ENCODE measurements around the gene RIMBP2.

RIMBP2 gene

GRCh38 chr12:130677957-130678558, 38.0 kb downstream of the RIMBP2 start:
- no peak for DNase-seq (ENCODE audit: low read depth)

DNA sequence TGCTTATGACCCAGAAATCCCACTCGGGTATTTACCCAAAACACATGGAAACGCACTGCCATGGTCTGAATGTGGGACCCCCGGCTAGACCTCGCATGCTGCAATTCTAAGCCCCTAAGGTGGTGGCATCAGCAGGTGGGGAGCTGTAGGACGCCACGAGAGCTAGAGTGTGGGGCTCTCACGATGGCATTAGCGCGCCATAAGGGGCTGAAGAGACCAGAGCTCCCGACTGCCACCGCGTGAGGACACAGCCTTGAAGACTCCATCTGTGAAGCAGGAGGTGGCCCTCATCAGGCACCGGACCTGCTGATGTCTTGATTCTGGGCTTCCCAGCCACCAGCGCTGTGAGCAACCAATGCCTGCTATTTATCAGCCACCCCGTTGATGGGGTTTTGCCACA, 40.3 kb downstream of the RIMBP2 start:
- no peak for DNase-seq (ENCODE audit: low read depth)

GRCh38 chr12:130675121-130675520, 41.0 kb downstream of the RIMBP2 start:
- DNase-seq (ENCODE audit: low read depth), result no peak

DNA sequence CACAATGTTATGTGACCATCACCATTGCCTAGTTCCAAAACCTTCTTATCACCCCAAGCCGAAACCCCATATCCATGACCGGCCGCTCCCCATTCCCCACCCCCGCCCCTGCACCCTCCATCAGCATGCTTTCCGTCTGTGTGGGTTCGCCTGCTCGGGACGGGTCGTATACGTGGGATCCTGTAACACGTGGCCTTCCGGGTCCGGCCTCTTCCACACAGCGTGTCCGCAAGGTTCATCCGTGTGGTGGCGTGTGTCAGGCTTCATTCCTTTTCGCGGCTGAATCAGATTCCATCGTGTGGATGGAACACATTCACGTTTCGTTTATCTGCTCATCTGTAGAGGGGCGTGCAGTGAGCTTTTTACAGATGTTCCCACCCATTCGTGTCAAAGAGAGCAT, 41.4 kb downstream of the RIMBP2 start:
- no peak for DNase-seq (ENCODE audit: low read depth)

DNA sequence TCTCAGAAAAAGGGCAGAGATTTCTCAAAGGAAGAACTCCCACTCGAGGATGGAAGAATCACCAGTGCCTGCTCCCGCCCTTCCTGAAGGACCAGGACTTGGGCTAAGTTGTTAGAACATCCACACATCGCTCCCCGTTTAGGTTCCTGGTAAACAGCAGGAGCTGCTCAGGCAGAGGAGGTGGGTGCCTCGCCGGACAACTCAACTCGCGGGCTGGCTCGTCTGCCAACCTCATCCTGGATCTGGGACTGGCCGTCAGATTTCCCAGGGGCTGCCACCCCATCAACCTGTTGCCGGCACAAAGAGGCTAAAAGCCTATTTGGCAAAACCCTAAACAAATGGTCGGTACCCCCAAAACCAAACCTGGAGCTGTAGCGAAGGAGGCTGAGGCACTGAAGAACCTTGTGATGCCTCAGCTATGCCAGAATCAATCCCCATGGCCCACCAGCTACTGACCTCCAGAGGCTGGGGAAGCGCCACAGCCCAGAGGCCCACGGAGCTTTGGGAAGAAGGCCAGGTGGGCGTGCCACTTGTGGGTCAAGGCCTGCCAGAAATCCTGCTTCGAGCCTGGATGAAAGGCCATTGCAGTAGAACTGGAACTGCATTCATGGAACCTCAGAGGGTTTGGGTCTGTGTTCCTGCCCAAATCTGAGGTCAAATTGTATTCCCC, 42.9 kb downstream of the RIMBP2 start:
- no peak for DNase-seq (ENCODE audit: low read depth)

- no peak for DNase-seq (ENCODE audit: low read depth)
Observed at GRCh38 chr12:130672089-130672820, 43.8 kb downstream of the RIMBP2 start.

- DNase-seq (ENCODE audit: low read depth), result no peak
Observed at GRCh38 chr12:130671556-130671955, 44.5 kb downstream of the RIMBP2 start.

GRCh38 chr12:130669797-130670196, 46.3 kb downstream of the RIMBP2 start:
- DNase-seq (ENCODE audit: low read depth), result no peak

DNA sequence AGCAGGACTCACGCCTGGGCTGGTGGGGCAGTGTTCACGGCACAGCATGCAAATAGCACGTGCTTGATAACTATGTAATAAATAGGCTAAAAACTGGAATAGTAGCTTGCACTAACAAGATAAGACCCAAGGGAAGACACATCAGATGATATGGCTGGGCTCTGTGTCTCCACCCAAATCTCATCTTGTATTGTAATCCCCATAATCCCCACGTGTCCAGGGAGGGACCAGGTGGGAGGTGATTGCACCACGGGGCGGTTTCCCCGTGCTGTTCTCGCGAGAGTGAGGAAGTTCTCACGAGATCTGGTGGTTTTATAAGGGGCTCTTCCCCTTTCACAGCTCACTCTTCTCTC, 46.9 kb downstream of the RIMBP2 start:
- DNase-seq (ENCODE audit: low read depth), result no peak

- DNase-seq (ENCODE audit: low read depth), result no peak
Observed at GRCh38 chr12:130668286-130669204, 47.6 kb downstream of the RIMBP2 start.

DNA sequence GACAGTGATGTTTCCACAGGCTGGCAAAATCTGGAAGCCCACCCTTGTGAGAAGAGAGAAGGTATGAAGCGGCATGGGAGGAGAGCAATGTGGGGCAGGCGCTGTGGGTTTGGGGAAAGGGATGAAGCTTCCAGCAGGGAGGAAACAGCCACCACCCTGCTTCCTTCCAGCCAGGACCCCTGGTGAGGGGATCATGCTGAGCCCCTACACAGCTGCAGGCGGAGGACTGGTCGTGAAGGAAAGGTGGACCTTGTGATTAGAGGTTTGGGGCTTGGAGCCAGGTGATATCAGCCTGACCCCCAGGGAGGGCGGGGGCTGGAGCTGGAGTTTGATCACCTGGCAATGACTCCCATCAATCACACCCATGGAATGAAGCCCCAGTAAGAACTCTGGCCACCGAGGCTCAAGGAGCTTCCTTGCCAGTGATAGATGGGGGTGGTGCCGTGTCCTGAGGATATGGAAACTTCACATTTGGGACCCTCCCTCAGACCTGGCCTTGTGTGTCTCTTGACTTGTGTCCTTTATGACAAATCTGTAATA, 48.6 kb downstream of the RIMBP2 start:
- DNase-seq (ENCODE audit: low read depth), result no peak

DNA sequence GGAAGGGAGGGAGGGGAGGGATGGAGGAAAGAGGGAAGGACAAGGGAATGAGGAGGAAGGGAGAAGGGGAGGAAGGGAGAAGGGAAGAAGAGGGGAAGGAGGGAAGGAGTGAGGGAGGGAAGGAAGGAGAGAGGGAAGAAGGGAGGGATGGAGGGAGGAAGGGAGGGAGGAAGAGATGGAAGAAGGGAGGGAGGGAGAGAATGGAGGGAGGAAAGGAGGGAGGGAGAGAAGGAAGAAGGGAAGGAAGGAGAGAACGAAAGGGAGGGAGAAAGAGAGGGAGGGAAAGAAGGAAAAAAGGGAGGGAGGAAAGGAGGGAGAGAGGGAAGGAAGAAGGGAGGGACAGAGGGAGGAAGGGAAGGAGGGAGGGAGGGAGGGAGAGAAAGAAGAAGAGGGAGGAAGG, 49.5 kb downstream of the RIMBP2 start:
- no peak for DNase-seq (ENCODE audit: low read depth)

- DNase-seq (ENCODE audit: low read depth), result no peak
Observed at GRCh38 chr12:130665753-130666152, 50.3 kb downstream of the RIMBP2 start.

- DNase-seq (ENCODE audit: low read depth), result no peak
Observed at GRCh38 chr12:130664772-130665171, 51.3 kb downstream of the RIMBP2 start.

DNA sequence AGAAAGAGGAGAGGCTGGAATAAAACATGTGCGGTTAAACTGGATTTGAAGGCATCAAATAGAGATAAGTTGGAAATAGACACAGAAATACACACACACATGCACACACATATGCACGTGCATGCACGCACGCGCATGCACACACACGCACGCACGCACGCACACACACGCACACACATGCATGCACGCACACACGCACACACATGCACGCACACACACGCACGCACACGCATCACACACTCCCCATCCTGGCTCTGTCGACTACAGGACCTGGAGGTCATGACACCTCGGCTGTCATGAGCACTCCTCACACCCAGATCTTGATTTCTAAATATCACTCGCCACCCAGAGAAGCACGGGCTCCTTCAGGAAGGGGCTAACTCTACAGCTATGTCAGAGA, 51.8 kb downstream of the RIMBP2 start:
- DNase-seq (ENCODE audit: low read depth), result no peak

- DNase-seq (ENCODE audit: low read depth), result no peak
Observed at GRCh38 chr12:130663514-130663913, 52.6 kb downstream of the RIMBP2 start.

DNA sequence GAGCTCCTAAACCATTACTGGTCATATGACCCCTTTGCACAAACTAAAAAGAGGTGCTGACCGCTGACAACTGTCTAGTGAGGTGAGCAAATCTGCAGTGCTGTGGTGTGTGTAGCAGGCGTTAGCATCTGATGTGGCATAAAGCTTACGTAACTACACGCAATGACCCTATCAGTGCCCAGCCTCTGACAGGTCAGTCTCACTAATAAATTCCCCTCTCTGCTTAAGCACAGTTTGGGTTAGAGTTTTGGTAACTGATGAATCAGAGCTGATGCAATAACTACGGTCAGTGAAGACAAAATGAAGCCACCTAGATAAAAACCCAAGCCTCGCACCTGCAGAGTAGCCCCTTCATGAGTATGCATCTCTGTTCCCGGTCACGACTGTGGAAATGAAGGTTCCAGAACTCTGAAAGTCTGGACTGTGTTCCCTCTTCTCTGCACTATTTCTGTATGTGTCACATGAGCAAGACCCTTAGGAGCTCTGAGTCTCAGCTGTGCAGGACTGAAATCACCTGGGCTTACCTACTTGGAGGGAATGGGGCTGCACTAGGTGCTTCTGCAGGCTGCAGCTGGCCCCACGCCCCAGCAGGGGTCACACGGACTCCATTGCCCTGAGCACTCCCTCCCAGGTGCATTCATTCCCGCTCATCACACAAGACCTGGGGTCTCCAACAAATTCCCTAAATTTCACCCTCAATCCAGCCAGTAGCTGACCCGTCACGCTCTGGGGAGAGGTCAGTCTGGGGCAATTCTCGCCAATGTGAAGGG, 54.4 kb downstream of the RIMBP2 start:
- DNase-seq (ENCODE audit: low read depth), result no peak

- no peak for DNase-seq (ENCODE audit: low read depth)
Observed at GRCh38 chr12:130661059-130661458, 55.0 kb downstream of the RIMBP2 start.

DNA sequence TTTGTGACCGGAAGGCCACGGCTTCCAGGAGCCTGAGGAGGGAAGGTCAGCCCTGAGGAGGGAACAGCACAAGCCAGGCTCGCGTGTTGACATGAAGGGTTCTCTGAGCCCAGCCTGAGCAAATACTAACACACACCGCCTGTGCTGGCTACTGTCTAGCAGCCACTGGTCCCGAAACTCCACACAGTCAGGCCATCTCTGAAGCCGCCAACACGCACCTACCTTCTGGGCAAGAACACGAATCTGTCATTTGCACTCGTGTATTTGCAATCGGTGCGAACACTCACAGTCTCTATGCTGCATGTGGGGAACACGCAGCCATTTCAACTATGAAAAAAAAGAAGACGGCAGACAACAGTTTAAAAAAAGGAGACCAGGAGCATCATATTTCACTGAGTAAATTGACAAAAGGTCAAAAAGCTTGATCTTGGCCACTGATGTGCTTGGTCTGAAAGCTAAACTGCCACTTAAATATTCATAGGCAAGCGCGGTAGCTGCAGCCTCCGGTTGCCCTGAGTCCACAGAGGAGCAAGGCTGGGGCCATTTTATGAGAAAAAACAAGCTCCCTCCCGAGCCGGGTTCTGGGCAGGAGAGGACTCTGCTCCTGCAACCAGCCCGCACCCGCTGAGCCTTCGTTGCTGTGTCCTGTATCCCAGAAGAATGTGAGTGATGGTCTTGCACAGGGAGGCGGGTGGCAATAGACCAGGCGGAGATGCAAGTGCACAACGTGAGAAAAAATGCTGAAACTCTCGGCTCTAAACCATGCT, 57.8 kb downstream of the RIMBP2 start:
- DNase-seq (ENCODE audit: low read depth), result no peak

DNA sequence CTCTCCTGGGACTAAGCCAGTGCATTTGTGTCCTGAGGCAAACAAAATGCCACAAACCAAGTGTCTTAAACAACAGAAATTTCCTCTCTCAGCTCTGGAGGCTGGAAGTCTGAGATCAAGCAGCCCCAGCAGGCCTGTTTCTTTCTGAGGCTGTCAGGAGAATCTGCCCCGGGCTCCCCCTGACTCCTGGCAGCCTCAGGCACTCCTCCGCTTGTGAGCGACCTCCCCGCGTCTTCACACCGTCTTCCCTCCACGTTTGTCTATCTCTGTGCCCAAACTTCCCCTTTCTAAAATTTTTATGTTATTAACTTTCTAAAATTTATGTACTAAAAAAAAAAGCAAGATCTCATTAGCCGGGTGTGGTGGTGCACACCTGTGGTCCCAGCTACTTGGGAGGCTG, 59.7 kb downstream of the RIMBP2 start:
- no peak for DNase-seq (ENCODE audit: low read depth)

GRCh38 chr12:130655881-130656280, 60.2 kb downstream of the RIMBP2 start:
- DNase-seq (ENCODE audit: low read depth), result no peak

All from GM04503 (cell line).